Endothelial cell (in vitro differentiated cells): ENCODE results near the gene STARD5. TPM values are rescaled to one million over a fixed set of nuclear protein-coding genes. Genes with fewer than 3 reads are reported as not detected.

Source experiments
- DNase-seq: peaks from one replicate; pipeline ENCODE4 v3.0.0; 2021; ENCODE audit warnings: low spot score
- H3K27ac Mint-ChIP-seq: one replicate; pipeline ENCODE4 v1.8.0; 2021; ENCODE audit warnings: mixed read lengths, inconsistent platforms; ENCODE audit not compliant: unreplicated experiment
- H3K27me3 Mint-ChIP-seq: one replicate; pipeline ENCODE4 v1.8.0; 2021; ENCODE audit warnings: mild to moderate bottlenecking, moderate library complexity, mixed read lengths, inconsistent platforms; ENCODE audit not compliant: unreplicated experiment
- H3K36me3 Mint-ChIP-seq: one replicate; pipeline ENCODE4 v1.8.0; 2021; ENCODE audit warnings: mild to moderate bottlenecking, low read depth, mixed read lengths, inconsistent platforms; ENCODE audit not compliant: unreplicated experiment
- H3K4me1 Mint-ChIP-seq: one replicate; pipeline ENCODE4 v1.8.0; 2021; ENCODE audit warnings: mild to moderate bottlenecking, mixed read lengths, inconsistent platforms; ENCODE audit not compliant: unreplicated experiment
- H3K4me3 Mint-ChIP-seq: one replicate; pipeline ENCODE4 v1.8.0; 2021; ENCODE audit warnings: mild to moderate bottlenecking, mixed read lengths, inconsistent platforms; ENCODE audit not compliant: unreplicated experiment
- H3K9me3 Mint-ChIP-seq: one replicate; pipeline ENCODE4 v1.8.0; 2021; ENCODE audit warnings: mixed read lengths, inconsistent platforms; ENCODE audit not compliant: unreplicated experiment
- CTCF ChIP-seq: fragments of 200-600 bp; sonication (generic); IDR thresholded peaks from one replicate; pipeline ENCODE4 v1.5.0; 2021; ENCODE audit warnings: antibody characterized with exemption; ENCODE audit not compliant: unreplicated experiment
- total RNA-seq: library from RNA; stranded (reverse); fragmentation: NEBNext Ultra II Directional; extraction: Animal tissue kit (Norgen Biotek cat#: 25700); gene quantifications from one replicate; pipeline ENCODE4 v1.2.1, GENCODE V29; 2021; ENCODE audit not compliant: unreplicated experiment

The STARD5 gene
- total RNA-seq, 1 donor from 2014 or later, result 7.3 TPM

- Mint-ChIP-seq H3K27ac (no peak overlapping the region), H3K9me3 (no peaks in the 10 kb centered on the region), H3K4me3 (no peak overlapping the region), H3K36me3 (peaks cover 4% of the 10 kb centered on the region), H3K4me1 (peaks cover under 1% of the 10 kb centered on the region), H3K27me3 (peaks cover 3% of the 10 kb centered on the region)
- DNase-seq, result no peak
- TF ChIP-seq CTCF, result no peak
Observed at GRCh38 chr15:81330366-81331090, 6.6 kb upstream of the STARD5 start.

- DNase-seq, result no peak
- Mint-ChIP-seq H3K4me1 (peaks cover 4% of the 10 kb centered on the region), H3K27me3 (peaks cover 3% of the 10 kb centered on the region), H3K27ac (no peak overlapping the region), H3K36me3 (peaks cover 4% of the 10 kb centered on the region), H3K4me3 (no peak overlapping the region), H3K9me3 (no peaks in the 10 kb centered on the region)
- TF ChIP-seq CTCF, result no peak
Observed at GRCh38 chr15:81329446-81329845, 5.5 kb upstream of the STARD5 start.

GRCh38 chr15:81327516-81327915, 3.6 kb upstream of the STARD5 start:
- DNase-seq, result no peak
- Mint-ChIP-seq H3K27me3 (no peaks in the 10 kb centered on the region), H3K27ac (no peak overlapping the region), H3K4me1 (peaks cover 7% of the 10 kb centered on the region), H3K9me3 (no peaks in the 10 kb centered on the region), H3K36me3 (no peaks in the 10 kb centered on the region), H3K4me3 (no peak overlapping the region)
- TF ChIP-seq CTCF, result no peak

- H3K9me3 Mint-ChIP-seq, result no peaks in the 10 kb centered on the region
- H3K4me3 Mint-ChIP-seq, result no peak overlapping the region
- TF ChIP-seq CTCF, result no peak
- no peaks in the 10 kb centered on the region for H3K27me3 Mint-ChIP-seq
- peaks cover 7% of the 10 kb centered on the region for H3K4me1 Mint-ChIP-seq
- H3K27ac Mint-ChIP-seq, result no peak overlapping the region
- DNase-seq, result no peak
- no peaks in the 10 kb centered on the region for H3K36me3 Mint-ChIP-seq
Observed at GRCh38 chr15:81326466-81327212, 2.7 kb upstream of the STARD5 start.

- Mint-ChIP-seq H3K36me3 (peaks cover 2% of the 10 kb centered on the region), H3K27ac (no peak overlapping the region), H3K4me3 (peak overlapping the region; percentile 94), H3K9me3 (no peaks in the 10 kb centered on the region), H3K27me3 (no peaks in the 10 kb centered on the region), H3K4me1 (peaks cover 7% of the 10 kb centered on the region)
- no peak for DNase-seq
- no peak for TF ChIP-seq CTCF
Observed at GRCh38 chr15:81323559-81323943, 390 bp downstream of the STARD5 start.
